B cell (primary cell): Measurements from ENCODE around the gene MYL5.

Experiments used
- CTCF ChIP-seq: fragments of 200-600 bp; IDR thresholded peaks from one replicate; pipeline ENCODE4 v1.8.0; 2022; ENCODE audit warnings: antibody characterized with exemption, mild to moderate bottlenecking
- EZH2 ChIP-seq: IDR thresholded peaks from 2 replicates; pipeline ENCODE4 v1.6.1; 2012; ENCODE audit warnings: borderline replicate concordance, low read depth, mild to moderate bottlenecking, moderate library complexity, low read length; ENCODE audit not compliant: insufficient read depth, poor library complexity, severe bottlenecking

GRCh38 chr4:699816-700580, 25.7 kb downstream of the MYL5 start:
- TF ChIP-seq CTCF (no peak), EZH2 (no peak)
